Osteoblast (primary cell): Measurements from ENCODE around the gene CFAP92. TPM values are rescaled to one million over a fixed set of nuclear protein-coding genes. Genes with fewer than 3 reads are reported as not detected.

Experiments
- DNase-seq: peaks from one replicate; pipeline ENCODE4 v3.0.0; 2011; ENCODE audit warnings: low spot score, mixed read lengths; ENCODE audit not compliant: insufficient read length; ENCODE audit errors: missing footprints
- H2AFZ ChIP-seq: 2 replicates; pipeline ENCODE4 v1.6.0; 2011; ENCODE audit warnings: mild to moderate bottlenecking, low read length
- H3K27ac ChIP-seq: 2 replicates; pipeline ENCODE4 v1.5.1; 2011; ENCODE audit warnings: mild to moderate bottlenecking, low read depth, low read length, moderate library complexity
- H3K27me3 ChIP-seq: 2 replicates; pipeline ENCODE4 v1.6.0; 2012; ENCODE audit warnings: mild to moderate bottlenecking, control low read depth, inconsistent platforms, low read length, moderate library complexity; ENCODE audit not compliant: insufficient read depth
- H3K36me3 ChIP-seq: 2 replicates; pipeline ENCODE4 v1.5.1; 2011; ENCODE audit warnings: mild to moderate bottlenecking, low read length, control low read depth, moderate library complexity; ENCODE audit not compliant: insufficient read depth
- H3K4me1 ChIP-seq: 2 replicates; pipeline ENCODE4 v1.5.1; 2011; ENCODE audit warnings: mild to moderate bottlenecking, low read length, control low read depth, moderate library complexity; ENCODE audit not compliant: insufficient read depth
- H3K4me2 ChIP-seq: 2 replicates; pipeline ENCODE4 v1.6.0; 2011; ENCODE audit warnings: mild to moderate bottlenecking, low read length; ENCODE audit not compliant: insufficient read depth
- H3K4me3 ChIP-seq: fragments of 200-600 bp; sonication (generic); 3 replicates; pipeline ENCODE4 v1.5.1; 2012; ENCODE audit warnings: mild to moderate bottlenecking, low read length, inconsistent platforms; ENCODE audit not compliant: insufficient read depth
- H3K79me2 ChIP-seq: 2 replicates; pipeline ENCODE4 v1.6.0; 2012; ENCODE audit warnings: mild to moderate bottlenecking, low read length, control low read depth, inconsistent platforms; ENCODE audit not compliant: insufficient read depth
- H3K9me3 ChIP-seq: 2 replicates; pipeline ENCODE4 v1.5.1; 2011; ENCODE audit warnings: low read depth, low read length, control low read depth
- H4K20me1 ChIP-seq: 2 replicates; pipeline ENCODE4 v1.6.0; 2012; ENCODE audit warnings: mild to moderate bottlenecking, low read length, control low read depth; ENCODE audit not compliant: insufficient read depth
- CTCF ChIP-seq: IDR thresholded peaks from 2 replicates; pipeline ENCODE4 v1.5.1; 2011; ENCODE audit warnings: mild to moderate bottlenecking, low read depth, low read length, moderate library complexity; ENCODE audit errors: extremely low read depth
- total RNA-seq: library from RNA; depleted of rRNA; stranded (reverse); fragments of >200 nt; gene quantifications from 2 replicates; pipeline ENCODE4 v1.2.3, GENCODE V29; 2012

The CFAP92 gene
- total RNA-seq, 1 donor, result not detected

- H2AFZ ChIP-seq, result no peak overlapping the region
Observed at GRCh38 chr3:129035360-129036221, 41.7 kb upstream of the CFAP92 start.

GRCh38 chr3:129034642-129035041 is 40.8 kb upstream of the CFAP92 start:
- no peaks in the 10 kb centered on the region for H3K79me2 ChIP-seq
- no peaks in the 10 kb centered on the region for H3K36me3 ChIP-seq
- no peak for TF ChIP-seq CTCF
- no peaks in the 10 kb centered on the region for H3K9me3 ChIP-seq
- H4K20me1 ChIP-seq, result no peaks in the 10 kb centered on the region
- H3K4me3 ChIP-seq, result no peak overlapping the region
- H3K4me1 ChIP-seq, result no peaks in the 10 kb centered on the region
- no peak overlapping the region for H3K4me2 ChIP-seq
- no peak overlapping the region for H3K27ac ChIP-seq
- peaks cover 10% of the 10 kb centered on the region for H3K27me3 ChIP-seq
- H2AFZ ChIP-seq, result no peak overlapping the region
- DNase-seq, result peak; percentile 86

More at GRCh38 chr3:129035360-129036221, 41.7 kb upstream of the CFAP92 start:
- Histone ChIP-seq H3K79me2 (no peaks in the 10 kb centered on the region), H3K4me1 (no peaks in the 10 kb centered on the region), H3K4me2 (no peak overlapping the region), H3K9me3 (no peaks in the 10 kb centered on the region), H3K4me3 (no peak overlapping the region), H3K27me3 (peaks cover 16% of the 10 kb centered on the region), H3K27ac (no peak overlapping the region), H4K20me1 (no peaks in the 10 kb centered on the region), H3K36me3 (no peaks in the 10 kb centered on the region)
- peak; percentile 38 for DNase-seq
- no peak for TF ChIP-seq CTCF

- H3K4me2 ChIP-seq, result no peak overlapping the region
- no peaks in the 10 kb centered on the region for H3K4me1 ChIP-seq
- H2AFZ ChIP-seq, result no peak overlapping the region
Observed at GRCh38 chr3:129033633-129034321, 39.9 kb upstream of the CFAP92 start.

More at GRCh38 chr3:129033633-129034321, 39.9 kb upstream of the CFAP92 start:
- peaks cover 6% of the 10 kb centered on the region for H3K27me3 ChIP-seq
- no peak for TF ChIP-seq CTCF
- no peaks in the 10 kb centered on the region for H3K36me3 ChIP-seq
- peak; percentile 78 for DNase-seq
- H3K4me3 ChIP-seq, result no peak overlapping the region
- no peaks in the 10 kb centered on the region for H4K20me1 ChIP-seq
- no peak overlapping the region for H3K27ac ChIP-seq
- H3K9me3 ChIP-seq, result no peaks in the 10 kb centered on the region
- no peaks in the 10 kb centered on the region for H3K79me2 ChIP-seq
